Measurements from ENCODE around the gene TOGARAM2.

GRCh38 chr2:28976584-28976983, 4.5 kb upstream of the TOGARAM2 start:
- TF ChIP-seq CTCF (conservative IDR thresholded peaks at IDR 0.05; ENCODE audit: low read depth in 2 of 2), result no peak
- TF ChIP-seq POLR2AphosphoS5 (IDR thresholded peaks at IDR 0.05; ENCODE audit: low read depth), result no peak
- no peak for TF ChIP-seq ZNF462 (CRISPR knock-in tag; IDR thresholded peaks at IDR 0.05)
- TF ChIP-seq EZH2phosphoT487 (IDR thresholded peaks at IDR 0.05; ENCODE audit: unreplicated experiment), result no peak
- TF ChIP-seq CREB1 (CRISPR knock-in tag; IDR thresholded peaks at IDR 0.05; ENCODE audit: low read depth), result no peak
- no peak for TF ChIP-seq EZH2 (IDR thresholded peaks at IDR 0.05; ENCODE audit: low read depth, unreplicated experiment)
- no peak for TF ChIP-seq STAT1 (IDR thresholded peaks at IDR 0.05; ENCODE audit: unreplicated experiment)
- no peak for TF ChIP-seq REST (IDR thresholded peaks at IDR 0.05; ENCODE audit: unreplicated experiment)
- TF ChIP-seq JUNB (IDR thresholded peaks at IDR 0.05; ENCODE audit: unreplicated experiment), result no peak
- no peak for TF ChIP-seq ZNF114 (CRISPR knock-in tag; IDR thresholded peaks at IDR 0.05)
- no peak for TF ChIP-seq ZNF331 (CRISPR knock-in tag; IDR thresholded peaks at IDR 0.05; ENCODE audit: low read depth)

Data from GM23338 (cell line).